Nephron (organoid): ENCODE data around the gene C1orf35.

Experiments used
- H3K27ac Mint-ChIP-seq, 3 experiments: 2 replicates each; pipeline ENCODE4 v1.8.0; 2020; ENCODE audit warnings: mixed read lengths in 3 of 3, mild to moderate bottlenecking in 2 of 3, moderate library complexity in 1 of 3
- H3K27me3 Mint-ChIP-seq: 2 replicates; pipeline ENCODE4 v1.8.0; 2021; ENCODE audit warnings: low read depth, mild to moderate bottlenecking, moderate library complexity, mixed read lengths
- H3K36me3 Mint-ChIP-seq: 2 replicates; pipeline ENCODE4 v1.8.0; 2020; ENCODE audit warnings: low read depth, mixed read lengths
- H3K4me1 Mint-ChIP-seq: 2 replicates; pipeline ENCODE4 v1.8.0; 2020; ENCODE audit warnings: mixed read lengths
- H3K4me3 Mint-ChIP-seq, 3 experiments: 2 replicates each; pipeline ENCODE4 v1.8.0; 2020; ENCODE audit warnings: mild to moderate bottlenecking in 3 of 3, mixed read lengths in 3 of 3, moderate library complexity in 2 of 3
- H3K9me3 Mint-ChIP-seq: 2 replicates; pipeline ENCODE4 v1.8.0; 2020; ENCODE audit warnings: mixed read lengths
- CTCF ChIP-seq, 3 experiments: fragments of 200-600 bp; sonication (generic); IDR thresholded peaks; one replicate each; pipeline ENCODE4 v1.5.0; 2021; ENCODE audit warnings: antibody characterized with exemption in 3 of 3; ENCODE audit not compliant: unreplicated experiment in 3 of 3

The C1orf35 gene

DNA sequence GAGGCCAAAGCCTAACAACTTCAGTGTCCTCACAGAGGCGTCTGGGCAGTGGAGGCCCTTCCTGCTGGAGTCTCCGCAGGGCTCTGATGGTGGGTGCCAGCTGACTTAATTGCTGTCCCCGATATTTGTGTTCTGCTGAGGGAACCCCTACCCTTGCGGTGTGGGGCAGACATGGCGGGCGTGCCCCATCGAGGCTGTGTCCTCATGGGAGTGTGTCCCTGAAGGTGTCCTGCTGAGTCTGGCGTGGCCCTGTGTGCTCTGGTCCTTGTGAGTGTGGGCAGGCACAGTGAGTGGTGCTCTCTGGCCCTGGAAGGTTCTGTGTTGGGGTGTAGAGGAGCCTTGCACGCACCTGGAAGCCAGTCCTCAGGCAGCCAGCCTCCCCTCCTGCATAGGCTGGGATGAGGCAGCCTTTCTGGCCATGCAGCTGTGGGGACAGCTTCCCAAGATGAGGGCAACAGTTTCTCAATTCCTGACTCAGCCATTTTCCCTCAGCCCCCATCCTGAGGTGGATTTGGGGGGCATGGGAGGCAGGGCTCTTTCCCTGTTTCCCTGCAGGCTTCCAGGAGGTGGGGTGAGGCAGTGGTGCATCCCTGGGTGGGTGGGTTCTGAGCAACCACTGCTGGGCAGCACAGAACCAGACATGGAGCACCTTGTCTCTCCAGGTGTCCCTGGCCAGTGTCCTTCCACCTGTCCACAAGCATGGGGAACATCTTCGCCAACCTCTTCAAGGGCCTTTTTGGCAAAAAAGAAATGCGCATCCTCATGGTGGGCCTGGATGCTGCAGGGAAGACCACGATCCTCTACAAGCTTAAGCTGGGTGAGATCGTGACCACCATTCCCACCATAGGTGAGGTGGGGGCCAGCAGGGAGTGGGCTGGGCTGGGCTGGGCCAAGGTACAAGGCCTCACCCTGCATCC, 6.5 kb downstream of the C1orf35 start:
- H3K27ac Mint-ChIP-seq, result no peak overlapping the region
- peaks cover 18% of the 10 kb centered on the region for H3K9me3 Mint-ChIP-seq
- H3K36me3 Mint-ChIP-seq, result peaks cover 84% of the 10 kb centered on the region
- no peak overlapping the region for H3K4me3 Mint-ChIP-seq
- TF ChIP-seq CTCF (IDR thresholded peaks at IDR 0.05; ENCODE audit: unreplicated experiment in 3 of 3), result no peak
- H3K4me1 Mint-ChIP-seq, result peaks cover 13% of the 10 kb centered on the region
- H3K27me3 Mint-ChIP-seq, result no peaks in the 10 kb centered on the region

GRCh38 chr1:228095938-228096337, 7.2 kb downstream of the C1orf35 start:
- H3K4me3 Mint-ChIP-seq, result peak overlapping the region in 1 of 3 experiments; percentile 24
- H3K4me1 Mint-ChIP-seq, result peaks cover 20% of the 10 kb centered on the region
- no peaks in the 10 kb centered on the region for H3K27me3 Mint-ChIP-seq
- no peak for TF ChIP-seq CTCF (IDR thresholded peaks at IDR 0.05; ENCODE audit: unreplicated experiment in 3 of 3)
- H3K9me3 Mint-ChIP-seq, result peaks cover 18% of the 10 kb centered on the region
- H3K36me3 Mint-ChIP-seq, result peaks cover 84% of the 10 kb centered on the region
- H3K27ac Mint-ChIP-seq, result no peak overlapping the region

- TF ChIP-seq CTCF (IDR thresholded peaks at IDR 0.05; ENCODE audit: unreplicated experiment in 3 of 3), result no peak
- H3K27me3 Mint-ChIP-seq, result no peaks in the 10 kb centered on the region
- peak overlapping the region in 1 of 3 experiments; percentile 70 for H3K27ac Mint-ChIP-seq
- peaks cover 89% of the 10 kb centered on the region for H3K36me3 Mint-ChIP-seq
- H3K9me3 Mint-ChIP-seq, result peaks cover 18% of the 10 kb centered on the region
- peaks cover 20% of the 10 kb centered on the region for H3K4me1 Mint-ChIP-seq
- peak overlapping the region in 2 of 3 experiments; percentile 19 to 41 for H3K4me3 Mint-ChIP-seq
These were observed 8.0 kb downstream of the C1orf35 start for GRCh38 chr1:228095161-228095560.

DNA sequence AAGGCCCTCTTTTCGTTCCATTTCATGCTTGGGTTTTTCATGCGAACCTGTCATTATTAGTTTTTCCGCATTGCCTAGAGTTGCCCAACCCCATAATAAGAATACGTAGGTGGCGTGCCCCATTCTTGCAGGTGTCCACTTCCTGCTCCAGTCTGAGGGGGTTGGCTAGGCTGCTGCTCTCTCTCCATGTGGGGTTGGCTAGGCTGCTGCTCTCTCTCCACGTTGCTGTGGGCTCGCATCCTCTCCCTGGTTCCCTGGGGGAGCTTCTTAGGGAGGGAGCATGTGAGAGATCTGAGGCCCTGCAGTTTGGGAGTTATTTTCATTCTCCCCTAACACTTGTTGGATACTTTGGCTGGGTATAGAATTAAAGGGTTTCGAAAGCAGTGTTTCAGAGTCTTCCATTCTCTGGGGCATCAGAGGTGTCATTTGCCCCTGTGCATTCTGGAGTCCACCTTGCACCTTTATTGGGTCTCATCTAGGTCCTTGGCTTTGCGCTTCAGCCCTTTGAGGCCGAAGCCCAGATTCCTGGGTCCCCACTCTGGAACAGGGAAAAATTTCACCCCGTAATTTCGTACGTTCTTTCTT, 8.6 kb downstream of the C1orf35 start:
- Mint-ChIP-seq H3K27ac (peak overlapping the region in 1 of 3 experiments; percentile 70), H3K27me3 (no peaks in the 10 kb centered on the region), H3K36me3 (peaks cover 90% of the 10 kb centered on the region), H3K9me3 (peaks cover 18% of the 10 kb centered on the region), H3K4me3 (no peak overlapping the region), H3K4me1 (peaks cover 20% of the 10 kb centered on the region)
- TF ChIP-seq CTCF (IDR thresholded peaks at IDR 0.05; ENCODE audit: unreplicated experiment in 3 of 3), result no peak

- no peak for TF ChIP-seq CTCF (IDR thresholded peaks at IDR 0.05; ENCODE audit: unreplicated experiment in 3 of 3)
- H3K36me3 Mint-ChIP-seq, result peaks cover 86% of the 10 kb centered on the region
These were observed 9.8 kb downstream of the C1orf35 start for GRCh38 chr1:228093050-228093906.

More at GRCh38 chr1:228093050-228093906, 9.8 kb downstream of the C1orf35 start:
- H3K9me3 Mint-ChIP-seq, result peaks cover 18% of the 10 kb centered on the region
- H3K27me3 Mint-ChIP-seq, result no peaks in the 10 kb centered on the region
- H3K27ac Mint-ChIP-seq, result no peak overlapping the region
- peaks cover 31% of the 10 kb centered on the region for H3K4me1 Mint-ChIP-seq
- H3K4me3 Mint-ChIP-seq, result no peak overlapping the region
